GM10847 (cell line): ENCODE measurements around the gene VAPA.

ENCODE experiments used
- POLR2A ChIP-seq: IDR thresholded peaks from 2 replicates; pipeline ENCODE4 v1.6.1; 2011; ENCODE audit not compliant: insufficient read length; ENCODE audit errors: extremely low read depth

Gene VAPA

GRCh38 chr18:9974279-9974915 is 60.6 kb downstream of the VAPA start:
- no peak for TF ChIP-seq POLR2A

- TF ChIP-seq POLR2A: no peak
Measured at GRCh38 chr18:9975658-9976057, 61.8 kb downstream of the VAPA start.

DNA sequence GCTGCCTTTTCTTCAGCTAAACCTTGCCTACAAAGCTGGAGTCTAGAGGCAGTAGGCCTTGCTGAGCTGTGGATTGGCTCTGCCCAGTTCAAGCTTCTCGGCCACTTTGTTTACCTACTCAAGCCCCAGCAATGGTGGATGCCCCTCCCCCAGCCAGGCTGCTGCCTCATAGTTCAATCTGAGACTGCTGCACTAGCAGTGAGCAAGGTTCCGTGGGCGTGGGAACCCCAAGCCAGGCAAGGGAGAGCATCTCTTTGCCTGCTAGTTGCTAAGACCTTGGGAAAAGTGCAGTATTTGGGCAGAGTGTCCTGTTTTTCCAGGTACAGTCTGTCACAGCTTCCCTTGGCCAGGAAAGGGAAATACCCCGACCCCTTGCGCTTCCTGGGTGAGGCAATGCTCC is 68.9 kb downstream of the VAPA start:
- TF ChIP-seq POLR2A: no peak

DNA sequence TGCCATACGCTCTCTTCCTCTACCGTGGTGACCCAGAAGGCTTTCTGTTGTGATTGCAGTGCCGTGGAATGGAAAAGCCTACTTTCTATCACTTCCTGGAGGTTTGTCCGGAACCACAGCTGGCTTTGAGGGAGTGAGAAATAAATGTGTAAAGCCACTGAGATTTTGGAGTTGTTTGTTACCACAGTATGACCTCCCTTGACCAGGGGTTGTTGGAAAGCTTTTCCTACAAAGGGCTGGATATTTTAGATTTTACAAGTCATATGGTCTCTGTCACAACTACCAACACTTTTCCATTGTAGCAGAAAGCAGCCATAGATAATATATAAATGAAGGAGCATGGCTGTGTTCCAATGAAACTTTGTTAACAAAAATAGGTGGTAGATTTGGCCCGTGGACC is 70.3 kb downstream of the VAPA start:
- no peak for TF ChIP-seq POLR2A

DNA sequence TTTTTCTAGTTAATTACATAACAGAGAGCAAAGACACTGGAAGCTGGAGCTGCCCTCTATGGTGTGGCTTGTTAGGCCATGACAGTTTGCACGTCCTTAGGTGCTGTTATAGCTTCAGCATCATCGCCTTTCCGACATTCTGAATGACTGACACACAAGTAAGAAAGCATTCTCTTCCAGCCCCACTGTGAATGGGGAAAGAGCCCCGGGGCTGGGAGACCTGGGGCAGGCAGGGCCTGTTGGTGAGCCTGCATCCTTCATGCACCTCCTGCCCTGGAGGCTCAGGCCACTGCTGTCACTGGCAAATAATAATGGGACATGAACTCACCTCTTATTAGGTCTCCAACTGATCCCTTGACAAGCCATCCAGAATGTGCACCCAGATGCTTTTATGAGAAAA is 71.8 kb downstream of the VAPA start:
- no peak for TF ChIP-seq POLR2A

DNA sequence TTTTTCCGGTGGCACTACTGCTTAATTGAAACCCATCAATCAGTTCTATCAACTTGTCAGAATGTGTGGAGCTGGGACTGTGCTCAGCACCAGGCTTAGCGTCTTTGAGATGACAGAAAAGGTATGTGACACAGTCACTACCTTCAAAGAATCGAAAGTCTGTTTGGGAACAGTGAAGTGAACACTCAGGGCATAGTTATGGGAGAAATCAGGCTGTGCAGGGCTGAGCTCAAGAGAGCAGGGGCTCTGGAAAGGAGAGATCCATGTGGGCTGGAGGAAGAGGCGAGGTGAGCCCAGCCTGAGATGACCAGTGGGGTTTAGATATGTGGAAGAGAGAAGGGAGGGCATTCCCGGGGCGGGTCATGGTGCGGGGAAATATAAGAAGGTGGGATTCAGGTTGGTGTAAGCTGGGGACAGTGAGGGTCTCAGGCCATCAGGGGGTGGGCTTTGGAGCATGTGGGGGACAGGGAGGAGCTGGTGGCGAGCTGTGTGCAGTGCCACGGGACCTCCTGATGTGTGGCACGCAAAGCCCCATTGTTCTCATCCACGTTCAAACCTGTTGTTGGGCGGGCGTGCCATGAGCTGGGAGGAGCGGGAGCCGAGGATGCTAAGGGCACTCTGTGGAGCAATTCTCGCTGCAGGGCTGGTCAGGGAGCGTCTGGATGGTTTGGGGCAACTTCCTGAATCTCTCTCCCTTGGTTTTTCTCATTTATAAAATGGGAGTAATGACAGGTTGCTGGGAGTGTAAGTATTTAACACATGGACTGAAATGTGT is 72.5 kb downstream of the VAPA start:
- no peak for TF ChIP-seq POLR2A

DNA sequence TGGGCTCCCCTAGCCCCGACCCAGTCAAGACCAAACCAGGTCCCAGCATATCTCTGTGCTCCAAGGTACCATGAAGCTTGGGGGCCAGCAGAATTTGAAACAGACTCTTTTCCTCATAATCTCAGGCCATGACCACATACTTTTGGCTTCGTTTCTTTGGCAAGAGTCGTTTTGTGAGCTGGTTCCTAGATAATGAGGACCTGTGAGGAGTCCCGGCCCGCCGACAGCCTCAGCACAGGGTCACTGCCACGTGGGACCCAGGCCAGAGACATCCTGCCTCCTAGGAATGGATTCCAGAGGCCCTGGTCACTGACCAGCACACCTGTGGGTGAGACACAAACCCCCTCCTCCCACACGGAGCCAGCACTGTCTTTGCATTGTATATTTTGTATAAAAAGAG is 73.5 kb downstream of the VAPA start:
- no peak for TF ChIP-seq POLR2A

DNA sequence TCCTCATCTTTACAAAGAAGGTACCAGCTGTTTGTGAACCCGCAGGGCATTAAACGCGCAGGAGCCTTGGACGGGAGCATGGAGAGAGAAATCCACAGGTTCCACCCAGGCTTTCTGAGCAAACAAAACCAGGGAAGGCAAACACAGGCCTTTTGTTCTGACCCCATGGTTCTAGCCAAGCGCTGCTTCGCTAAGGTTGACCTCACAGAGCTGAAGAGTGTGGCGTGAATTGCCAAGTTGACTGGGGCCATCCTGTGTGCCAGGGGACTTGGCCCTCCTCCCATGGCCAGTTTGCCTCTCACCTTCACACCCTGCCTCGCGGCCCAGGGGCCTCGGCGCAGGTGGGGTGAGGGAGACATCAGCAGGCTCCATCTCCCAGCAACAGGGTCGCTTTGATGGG is 74.1 kb downstream of the VAPA start:
- no peak for TF ChIP-seq POLR2A

- no peak for TF ChIP-seq POLR2A
Measured at GRCh38 chr18:9988665-9989064, 74.8 kb downstream of the VAPA start.

DNA sequence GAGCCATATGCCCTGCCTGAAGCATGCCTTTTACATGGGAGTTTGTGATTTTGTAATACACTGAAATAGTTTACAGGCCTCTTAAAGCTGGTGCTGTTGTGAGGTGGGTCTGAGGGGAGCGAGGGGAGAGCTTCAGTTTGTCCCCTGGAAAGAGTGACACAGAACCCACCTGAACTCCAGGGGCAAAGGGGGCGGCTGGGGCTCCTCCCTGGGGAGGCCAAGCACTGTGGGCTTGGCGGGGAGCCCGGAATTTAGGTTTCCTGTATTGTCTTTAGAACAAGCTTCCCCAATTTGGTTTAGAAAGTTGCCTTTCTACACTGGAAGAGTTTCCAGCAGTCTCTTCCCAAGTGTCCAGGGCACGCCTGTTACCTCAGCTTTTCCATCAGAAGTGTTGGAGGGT is 75.7 kb downstream of the VAPA start:
- TF ChIP-seq POLR2A: no peak

- TF ChIP-seq POLR2A: no peak
Measured at GRCh38 chr18:9991011-9992000, 77.5 kb downstream of the VAPA start.

DNA sequence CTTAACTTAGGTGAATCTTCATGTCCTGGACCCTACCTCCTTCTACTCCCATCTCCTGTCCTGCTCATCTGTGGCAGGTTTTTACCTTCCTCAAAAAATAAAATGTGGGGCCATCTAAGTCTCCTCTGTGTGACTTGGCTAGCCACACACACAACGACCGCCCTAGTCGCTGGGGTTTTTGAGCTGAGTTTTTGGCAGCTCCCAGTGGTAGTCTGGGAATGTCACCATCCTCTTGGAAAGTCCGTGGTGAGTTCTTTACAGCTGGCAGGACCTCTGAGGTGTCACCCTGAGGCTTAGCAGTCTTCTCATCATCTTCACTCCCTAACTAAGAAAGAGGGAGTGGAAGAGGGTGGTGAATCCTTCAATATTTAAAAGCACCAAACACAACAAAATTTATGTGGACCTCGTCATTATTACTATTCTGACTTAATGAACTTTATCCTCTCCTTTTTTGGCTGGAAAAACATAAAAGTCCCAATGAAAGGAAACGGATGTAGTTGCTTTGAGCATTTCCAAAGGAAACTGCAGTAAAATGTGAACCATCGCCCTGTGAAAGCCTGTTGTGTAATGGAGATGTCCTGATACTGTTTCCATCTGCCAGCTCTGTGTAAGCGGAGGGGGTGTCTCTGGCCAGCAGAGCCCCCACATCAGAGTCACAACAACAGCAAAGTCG is 78.6 kb downstream of the VAPA start:
- no peak for TF ChIP-seq POLR2A

DNA sequence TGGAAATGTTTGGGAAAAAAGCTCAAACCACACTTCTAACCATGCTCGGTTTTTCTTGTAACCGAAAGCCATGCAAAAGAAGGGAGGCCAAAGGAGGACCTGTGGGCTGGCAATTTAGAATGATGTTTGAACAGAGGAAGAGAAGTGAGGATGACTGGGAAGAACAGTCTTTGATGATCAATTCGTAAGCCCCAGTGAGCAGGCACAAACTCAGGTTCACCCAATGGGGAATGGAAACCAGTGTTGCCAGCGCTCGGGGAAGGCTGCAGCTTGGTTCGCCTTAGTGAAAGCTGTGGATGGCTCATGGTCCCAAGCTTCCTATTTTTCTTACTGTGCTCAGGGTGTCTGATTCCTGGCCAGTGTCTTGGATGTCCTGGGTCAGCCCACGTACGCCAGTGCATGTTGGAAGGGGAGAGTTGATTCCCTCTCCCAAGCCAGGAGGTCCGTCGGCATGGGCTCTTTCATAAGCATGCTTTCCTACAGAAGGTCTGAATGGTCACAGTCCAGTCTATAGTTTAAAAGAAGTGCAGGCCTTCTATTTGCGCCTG is 79.2 kb downstream of the VAPA start:
- no peak for TF ChIP-seq POLR2A

GRCh38 chr18:9993521-9994025 is 79.8 kb downstream of the VAPA start:
- no peak for TF ChIP-seq POLR2A

GRCh38 chr18:9994026-9994570 is 80.3 kb downstream of the VAPA start:
- TF ChIP-seq POLR2A: no peak

GRCh38 chr18:9994701-9995235 is 81.0 kb downstream of the VAPA start:
- no peak for TF ChIP-seq POLR2A
